HepG2 (cell line): ENCODE data around the gene SAMD13. TPM values are rescaled to one million over a fixed set of nuclear protein-coding genes. Genes with fewer than 3 reads are reported as not detected.

Experiments used
- ATAC-seq: fragments of 200-7000 bp; cut with Tn5 transposase; 3 replicates; pipeline ENCODE4 v1.9.1; 2020; ENCODE audit warnings: mild to moderate bottlenecking, moderate library complexity
- BruUV-seq: library from RNA; stranded (reverse); fragments of 400-500 nt; replicated peaks from 2 replicates; lab custom pipeline; 2021; lab: Mats Ljungman, UMichigan
- CTCF ChIA-PET: fragments of 300-600 bp; formaldehyde crosslinking; extraction: SDS; loops from one replicate; lab custom pipeline; 2021; ENCODE audit warnings: low total read pairs, inconsistent platforms, low intra/inter-chr PET ratio; lab: Yijun Ruan, JAX
- POLR2A ChIA-PET: fragments of 350-600 bp; sonication (Branson Sonifier 250); formaldehyde crosslinking; loops from one replicate; lab custom pipeline; 2020; ENCODE audit warnings: antibody characterized with exemption, inconsistent platforms; lab: Yijun Ruan, JAX
- DNase-seq: peaks from one replicate; pipeline ENCODE4 v3.0.0-alpha.2; 2015; ENCODE audit warnings: low spot score
- FAIRE-seq: peaks from 3 replicates; lab custom pipeline; 2011; peaks lifted over from hg19 to GRCh38; lab: Jason Lieb, UNC
- H2AFZ ChIP-seq: one replicate; pipeline ENCODE4 v1.6.1; 2011; ENCODE audit warnings: low read length, inconsistent platforms
- H3K27ac ChIP-seq: fragments of 300-600 bp; 3 replicates; pipeline ENCODE4 v1.8.0; 2011; ENCODE audit warnings: mixed run types, mild to moderate bottlenecking, mixed read lengths, low read length, inconsistent platforms; ENCODE audit not compliant: insufficient read depth; ENCODE audit errors: extremely low read length
- H3K27me3 ChIP-seq, 2 experiments: fragments of 200-600 bp in 1 of 2; 2 replicates in 1 of 2; 3 replicates in 1 of 2; pipeline versions ENCODE4 v1.6.0 to v1.8.0; 2011; ENCODE audit warnings: low read length in 2 of 2, mild to moderate bottlenecking in 2 of 2, moderate library complexity in 2 of 2, inconsistent platforms in 1 of 2; ENCODE audit not compliant: insufficient read depth in 2 of 2, control insufficient read depth in 1 of 2
- H3K36me3 ChIP-seq, 2 experiments: fragments of 200-600 bp in 1 of 2; replicated peaks in 1 of 2; 2 replicates in 1 of 2; 3 replicates in 1 of 2; pipeline versions ENCODE4 v1.5.1 to v1.8.0; 2011; ENCODE audit warnings: low read length in 2 of 2, inconsistent platforms in 1 of 2; ENCODE audit not compliant: insufficient read depth in 2 of 2, control insufficient read depth in 1 of 2
- H3K4me1 ChIP-seq: 2 replicates; pipeline ENCODE4 v1.5.1; 2012; ENCODE audit warnings: low read length, inconsistent platforms; ENCODE audit not compliant: insufficient read depth
- H3K4me2 ChIP-seq: 2 replicates; pipeline ENCODE4 v1.6.0; 2011; ENCODE audit warnings: low read depth, low read length, inconsistent platforms
- H3K4me3 ChIP-seq, 3 experiments: fragments of 200-600 bp in 1 of 3; sonication (generic), shearing (Covaris generic) in 1 of 3; replicated peaks in 1 of 3; 2 replicates each; pipeline ENCODE4 v1.5.1; 2011 to 2016; ENCODE audit warnings: low read length in 3 of 3, inconsistent platforms in 2 of 3, low read depth in 2 of 3, mild to moderate bottlenecking in 2 of 3, control low read depth in 1 of 3, mixed read lengths in 1 of 3; ENCODE audit not compliant: insufficient read depth in 1 of 3
- H3K79me2 ChIP-seq: one replicate; pipeline ENCODE4 v1.6.1; 2011; ENCODE audit warnings: low read length, inconsistent platforms; ENCODE audit not compliant: insufficient read depth
- H3K9ac ChIP-seq: 2 replicates; pipeline ENCODE4 v1.6.0; 2011; ENCODE audit warnings: mild to moderate bottlenecking, low read depth, low read length, inconsistent platforms; ENCODE audit not compliant: insufficient read depth
- H3K9me3 ChIP-seq: 2 replicates; pipeline ENCODE4 v1.5.1; 2012; ENCODE audit warnings: mild to moderate bottlenecking, low read length
- H4K20me1 ChIP-seq: 2 replicates; pipeline ENCODE4 v1.6.0; 2011; ENCODE audit warnings: inconsistent platforms, mild to moderate bottlenecking, low read length, moderate library complexity; ENCODE audit not compliant: insufficient read depth
- CEBPB ChIP-seq: IDR thresholded peaks from 2 replicates; pipeline ENCODE4 v1.6.1; 2011; ENCODE audit warnings: low read depth, low read length, improper control_type of control experiment, borderline replicate concordance
- WGBS: methylation state at CpG from one replicate; pipeline ENCODE4 v1.1.6; 2017; ENCODE audit warnings: low lambda C conversion rate; 5-methylcytosine and 5-hydroxymethylcytosine counted together
- in situ Hi-C: cut with HindIII; loops from 2 replicates; pipeline ENCODE4 v1.10.0; 2017; ENCODE audit warnings: low pct_unique_long_range_greater_than_20kb; ENCODE audit not compliant: extremely low pct_ligation_motif_present
- intact Hi-C: fragments of 100-400 bp; cut with micrococcal nuclease; formaldehyde crosslinking; loops from one replicate; pipeline ENCODE4 v1.10.0; 2022; ENCODE audit not compliant: unreplicated experiment
- polyA plus RNA-seq, 8 experiments: library from polyadenylated mRNA; depleted of rRNA in 3 of 8; stranded (reverse) in 7 of 8; unstranded in 1 of 8; fragments of >200 nt; fragmentation: Illumina TruSeq in 4 of 8; extraction: Trizol in 4 of 8; gene quantifications; 2 replicates each; pipeline versions ENCODE4 v1.2.1 to v1.2.3, GENCODE V29; 2011 to 2016; ENCODE audit warnings: low read depth in 4 of 8, missing spikeins in 1 of 8, mixed read lengths in 1 of 8; ENCODE audit not compliant: insufficient read depth in 1 of 8
- total RNA-seq, 5 experiments: library from RNA; depleted of rRNA; stranded (reverse); fragments of >200 nt; fragmentation: Illumina TruSeq; extraction: Trizol; gene quantifications; 2 replicates each; pipeline ENCODE4 v1.2.3, GENCODE V29; 2016; ENCODE audit warnings: low read depth in 1 of 5
- TF ChIP-seq, protein P1 (sequence below): sonication (generic); formaldehyde crosslinking; IDR thresholded peaks from 2 replicates; pipeline ENCODE4 v1.5.0; 2020; ENCODE audit warnings: mild to moderate bottlenecking, missing genetic modification reagents, borderline replicate concordance

The SAMD13 gene
- total and polyA plus RNA-seq, 2 of the 13 experiments (the other 11 are each of a cell fraction or from before 2014, with no cell fraction given), result 0.09 to 0.18 TPM

DNA sequence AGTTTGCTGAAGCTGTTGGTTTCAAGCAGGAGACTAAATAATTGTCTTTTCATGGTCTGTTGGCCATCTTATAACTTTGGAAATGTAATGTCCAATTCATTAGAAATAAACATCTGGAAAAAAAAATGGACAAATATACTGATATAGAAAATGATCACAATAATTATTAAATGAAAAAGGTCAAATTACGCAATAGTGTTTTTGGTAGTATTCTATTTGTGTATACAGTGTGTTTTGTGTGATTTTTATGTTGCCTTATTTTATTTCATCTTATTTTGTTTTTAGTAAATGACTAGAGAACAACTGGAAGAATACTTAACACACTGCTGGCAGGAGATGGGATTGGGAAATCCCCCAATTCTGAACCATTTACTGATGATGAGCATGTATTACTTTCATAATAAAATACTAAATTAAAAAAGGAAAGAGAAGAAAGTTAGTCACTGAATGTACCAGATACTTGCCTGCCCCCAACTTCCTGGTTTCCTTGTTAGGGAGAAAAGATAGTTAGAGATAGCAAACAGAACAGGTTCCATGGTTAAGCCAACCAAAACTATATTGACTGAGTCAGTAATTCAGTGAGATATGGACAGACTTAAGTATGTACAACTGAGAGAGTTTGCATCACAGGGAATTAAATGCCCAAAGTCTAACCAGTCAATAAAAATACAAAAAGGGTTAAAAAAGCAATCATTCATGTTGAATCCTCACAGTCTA lies 24.0 kb upstream of the SAMD13 start:
- intact Hi-C loops, result no loop called here
- H3K79me2 ChIP-seq, result no peaks in the 10 kb centered on the region
- WGBS, result 91% methylated on average over 1 of the region's 1 CpG
- H3K4me3 ChIP-seq, result no peak overlapping the region
- no peaks in the 10 kb centered on the region for H3K36me3 ChIP-seq
- CTCF ChIA-PET, result no interaction called here
- H3K4me1 ChIP-seq, result no peaks in the 10 kb centered on the region
- no peak for FAIRE-seq
- TF ChIP-seq CEBPB, result peak; percentile 59; the same call in 1 of the 2 replicates
- TF ChIP-seq, protein P1, sequence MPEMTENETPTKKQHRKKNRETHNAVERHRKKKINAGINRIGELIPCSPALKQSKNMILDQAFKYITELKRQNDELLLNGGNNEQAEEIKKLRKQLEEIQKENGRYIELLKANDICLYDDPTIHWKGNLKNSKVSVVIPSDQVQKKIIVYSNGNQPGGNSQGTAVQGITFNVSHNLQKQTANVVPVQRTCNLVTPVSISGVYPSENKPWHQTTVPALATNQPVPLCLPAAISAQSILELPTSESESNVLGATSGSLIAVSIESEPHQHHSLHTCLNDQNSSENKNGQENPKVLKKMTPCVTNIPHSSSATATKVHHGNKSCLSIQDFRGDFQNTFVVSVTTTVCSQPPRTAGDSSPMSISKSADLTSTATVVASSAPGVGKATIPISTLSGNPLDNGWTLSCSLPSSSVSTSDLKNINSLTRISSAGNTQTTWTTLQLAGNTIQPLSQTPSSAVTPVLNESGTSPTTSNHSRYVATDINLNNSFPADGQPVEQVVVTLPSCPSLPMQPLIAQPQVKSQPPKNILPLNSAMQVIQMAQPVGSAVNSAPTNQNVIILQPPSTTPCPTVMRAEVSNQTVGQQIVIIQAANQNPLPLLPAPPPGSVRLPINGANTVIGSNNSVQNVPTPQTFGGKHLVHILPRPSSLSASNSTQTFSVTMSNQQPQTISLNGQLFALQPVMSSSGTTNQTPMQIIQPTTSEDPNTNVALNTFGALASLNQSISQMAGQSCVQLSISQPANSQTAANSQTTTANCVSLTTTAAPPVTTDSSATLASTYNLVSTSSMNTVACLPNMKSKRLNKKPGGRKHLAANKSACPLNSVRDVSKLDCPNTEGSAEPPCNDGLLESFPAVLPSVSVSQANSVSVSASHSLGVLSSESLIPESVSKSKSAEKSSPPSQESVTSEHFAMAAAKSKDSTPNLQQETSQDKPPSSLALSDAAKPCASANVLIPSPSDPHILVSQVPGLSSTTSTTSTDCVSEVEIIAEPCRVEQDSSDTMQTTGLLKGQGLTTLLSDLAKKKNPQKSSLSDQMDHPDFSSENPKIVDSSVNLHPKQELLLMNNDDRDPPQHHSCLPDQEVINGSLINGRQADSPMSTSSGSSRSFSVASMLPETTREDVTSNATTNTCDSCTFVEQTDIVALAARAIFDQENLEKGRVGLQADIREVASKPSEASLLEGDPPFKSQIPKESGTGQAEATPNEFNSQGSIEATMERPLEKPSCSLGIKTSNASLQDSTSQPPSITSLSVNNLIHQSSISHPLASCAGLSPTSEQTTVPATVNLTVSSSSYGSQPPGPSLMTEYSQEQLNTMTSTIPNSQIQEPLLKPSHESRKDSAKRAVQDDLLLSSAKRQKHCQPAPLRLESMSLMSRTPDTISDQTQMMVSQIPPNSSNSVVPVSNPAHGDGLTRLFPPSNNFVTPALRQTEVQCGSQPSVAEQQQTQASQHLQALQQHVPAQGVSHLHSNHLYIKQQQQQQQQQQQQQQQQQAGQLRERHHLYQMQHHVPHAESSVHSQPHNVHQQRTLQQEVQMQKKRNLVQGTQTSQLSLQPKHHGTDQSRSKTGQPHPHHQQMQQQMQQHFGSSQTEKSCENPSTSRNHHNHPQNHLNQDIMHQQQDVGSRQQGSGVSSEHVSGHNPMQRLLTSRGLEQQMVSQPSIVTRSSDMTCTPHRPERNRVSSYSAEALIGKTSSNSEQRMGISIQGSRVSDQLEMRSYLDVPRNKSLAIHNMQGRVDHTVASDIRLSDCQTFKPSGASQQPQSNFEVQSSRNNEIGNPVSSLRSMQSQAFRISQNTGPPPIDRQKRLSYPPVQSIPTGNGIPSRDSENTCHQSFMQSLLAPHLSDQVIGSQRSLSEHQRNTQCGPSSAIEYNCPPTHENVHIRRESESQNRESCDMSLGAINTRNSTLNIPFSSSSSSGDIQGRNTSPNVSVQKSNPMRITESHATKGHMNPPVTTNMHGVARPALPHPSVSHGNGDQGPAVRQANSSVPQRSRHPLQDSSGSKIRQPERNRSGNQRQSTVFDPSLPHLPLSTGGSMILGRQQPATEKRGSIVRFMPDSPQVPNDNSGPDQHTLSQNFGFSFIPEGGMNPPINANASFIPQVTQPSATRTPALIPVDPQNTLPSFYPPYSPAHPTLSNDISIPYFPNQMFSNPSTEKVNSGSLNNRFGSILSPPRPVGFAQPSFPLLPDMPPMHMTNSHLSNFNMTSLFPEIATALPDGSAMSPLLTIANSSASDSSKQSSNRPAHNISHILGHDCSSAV (CRISPR knock-in tag), result no peak
- no peaks in the 10 kb centered on the region for H3K27me3 ChIP-seq
- H3K4me2 ChIP-seq, result no peak overlapping the region
- no peak for DNase-seq
- no peaks in the 10 kb centered on the region for H3K9me3 ChIP-seq
- in situ Hi-C loops, result no loop called here
- no peak overlapping the region for H3K27ac ChIP-seq
- H4K20me1 ChIP-seq, result no peaks in the 10 kb centered on the region
- POLR2A ChIA-PET, result no interaction called here
- H2AFZ ChIP-seq, result no peak overlapping the region
- H3K9ac ChIP-seq, result no peak overlapping the region
- ATAC-seq, result no peak
- no TSS peak for BruUV-seq
